OCI-LY1 (cell line): ENCODE measurements around the gene H1-8.
"Not testable (repeated sequence)": the region's sequence is repeated elsewhere in the genome, so short reads cannot be mapped to it uniquely, and the experiment has no call there.

ENCODE experiments used
- CTCF ChIP-seq: fragments of 200-600 bp; sonication (generic), shearing (Covaris generic); IDR thresholded peaks from 2 replicates; pipeline ENCODE4 v1.5.1; 2017; ENCODE audit warnings: mild to moderate bottlenecking, antibody characterized with exemption, low read length, moderate library complexity, mixed read lengths
- EZH2 ChIP-seq: fragments of 200-600 bp; sonication (generic), shearing (Covaris generic); IDR thresholded peaks from 2 replicates; pipeline ENCODE4 v1.8.0; 2017; ENCODE audit warnings: borderline replicate concordance, mixed run types, mild to moderate bottlenecking, antibody characterized with exemption, low read length, moderate library complexity, mixed read lengths

GRCh38 chr3:129498603-129499488 lies 44.1 kb upstream of the H1-8 start:
- TF ChIP-seq CTCF, EZH2: not testable (repeated sequence)
